ENCODE results near the gene CPAMD8. TPM values are rescaled to one million over a fixed set of nuclear protein-coding genes. Genes with fewer than 3 reads are reported as not detected.
"Not testable (repeated sequence)": the region's sequence is repeated elsewhere in the genome, so short reads cannot be mapped to it uniquely, and the experiment has no call there.

Gene CPAMD8
- total RNA-seq, 1 donor from 2014 or later: 5.3 TPM

- Histone ChIP-seq H3K27me3 (ENCODE audit: control insufficient read depth, insufficient read depth, low read length) (no peaks in the 10 kb centered on the region), H3K4me3 (ENCODE audit: low read depth, low read length) (no peak overlapping the region), H3K36me3 (ENCODE audit: control insufficient read depth, insufficient read depth, low read length) (no peaks in the 10 kb centered on the region)
- TF ChIP-seq CTCF (IDR thresholded peaks at IDR 0.05; ENCODE audit: insufficient read depth, low read length, poor library complexity, severe bottlenecking): no peak
- DNase-seq (ENCODE audit: low read depth): no peak
These were observed 41.2 kb downstream of the CPAMD8 start for GRCh38 chr19:16985403-16985802.

- DNase-seq (ENCODE audit: low read depth); H3K4me3 ChIP-seq (ENCODE audit: low read depth, low read length); H3K27me3 ChIP-seq (ENCODE audit: control insufficient read depth, insufficient read depth, low read length); H3K36me3 ChIP-seq (ENCODE audit: control insufficient read depth, insufficient read depth, low read length): not testable (repeated sequence)
These were observed 44.0 kb downstream of the CPAMD8 start for GRCh38 chr19:16982586-16982985.

- TF ChIP-seq CTCF (IDR thresholded peaks at IDR 0.05; ENCODE audit: insufficient read depth, low read length, poor library complexity, severe bottlenecking): no peak
- Histone ChIP-seq H3K27me3 (ENCODE audit: control insufficient read depth, insufficient read depth, low read length) (no peaks in the 10 kb centered on the region), H3K4me3 (ENCODE audit: low read depth, low read length) (no peak overlapping the region), H3K36me3 (ENCODE audit: control insufficient read depth, insufficient read depth, low read length) (no peaks in the 10 kb centered on the region)
- no peak for DNase-seq (ENCODE audit: low read depth)
These were observed 47.5 kb downstream of the CPAMD8 start for GRCh38 chr19:16978839-16979802.

GRCh38 chr19:16978156-16978555 is 48.5 kb downstream of the CPAMD8 start:
- Histone ChIP-seq H3K4me3 (ENCODE audit: low read depth, low read length) (no peak overlapping the region), H3K27me3 (ENCODE audit: control insufficient read depth, insufficient read depth, low read length) (no peaks in the 10 kb centered on the region), H3K36me3 (ENCODE audit: control insufficient read depth, insufficient read depth, low read length) (no peaks in the 10 kb centered on the region)
- DNase-seq (ENCODE audit: low read depth): no peak
- TF ChIP-seq CTCF (IDR thresholded peaks at IDR 0.05; ENCODE audit: insufficient read depth, low read length, poor library complexity, severe bottlenecking): no peak

GRCh38 chr19:16977306-16977705 is 49.3 kb downstream of the CPAMD8 start:
- no peak for TF ChIP-seq CTCF (IDR thresholded peaks at IDR 0.05; ENCODE audit: insufficient read depth, low read length, poor library complexity, severe bottlenecking)
- no peak overlapping the region for H3K4me3 ChIP-seq (ENCODE audit: low read depth, low read length)
- no peaks in the 10 kb centered on the region for H3K36me3 ChIP-seq (ENCODE audit: control insufficient read depth, insufficient read depth, low read length)
- no peak for DNase-seq (ENCODE audit: low read depth)
- no peaks in the 10 kb centered on the region for H3K27me3 ChIP-seq (ENCODE audit: control insufficient read depth, insufficient read depth, low read length)

- Histone ChIP-seq H3K36me3 (ENCODE audit: control insufficient read depth, insufficient read depth, low read length) (no peaks in the 10 kb centered on the region), H3K4me3 (ENCODE audit: low read depth, low read length) (no peak overlapping the region), H3K27me3 (ENCODE audit: control insufficient read depth, insufficient read depth, low read length) (no peaks in the 10 kb centered on the region)
- DNase-seq (ENCODE audit: low read depth): no peak
- no peak for TF ChIP-seq CTCF (IDR thresholded peaks at IDR 0.05; ENCODE audit: insufficient read depth, low read length, poor library complexity, severe bottlenecking)
These were observed 50.2 kb downstream of the CPAMD8 start for GRCh38 chr19:16976446-16976845.

All from kidney epithelial cell (primary cell).